DND-41 (cell line): ENCODE measurements around the gene CAD.

Experiments used
- ATAC-seq: fragments of 200-7000 bp; cut with Tn5 transposase; 3 replicates; pipeline ENCODE4 v1.9.1; 2021; ENCODE audit warnings: low read depth; ENCODE audit not compliant: insufficient read depth
- DNase-seq: peaks from one replicate; pipeline ENCODE4 v3.0.0-alpha.2; 2020
- H2AFZ ChIP-seq: 2 replicates; pipeline ENCODE4 v1.6.0; 2012; ENCODE audit warnings: low read depth, low read length
- H3K27ac ChIP-seq: 2 replicates; pipeline ENCODE4 v1.5.1; 2012; ENCODE audit warnings: low read length, inconsistent platforms
- H3K27me3 ChIP-seq: fragments of 200-600 bp; sonication (generic); 2 replicates; pipeline ENCODE4 v1.6.0; 2012; ENCODE audit warnings: low read length, mild to moderate bottlenecking, inconsistent platforms; ENCODE audit not compliant: insufficient read depth, poor library complexity
- H3K36me3 ChIP-seq: 2 replicates; pipeline ENCODE4 v1.5.1; 2012; ENCODE audit warnings: low read length, inconsistent platforms; ENCODE audit not compliant: insufficient read depth
- H3K4me1 ChIP-seq: 2 replicates; pipeline ENCODE4 v1.5.1; 2012; ENCODE audit warnings: mild to moderate bottlenecking, low read length; ENCODE audit not compliant: insufficient read depth
- H3K4me2 ChIP-seq: 2 replicates; pipeline ENCODE4 v1.6.0; 2012; ENCODE audit warnings: mild to moderate bottlenecking, moderate library complexity, low read length, inconsistent platforms; ENCODE audit not compliant: insufficient read depth
- H3K4me3 ChIP-seq, 2 experiments: fragments of 200-600 bp in 1 of 2; shearing (Covaris generic) in 1 of 2; 2 replicates each; pipeline ENCODE4 v1.5.1; 2012 to 2016; ENCODE audit warnings: inconsistent platforms in 2 of 2, low read length in 2 of 2, mild to moderate bottlenecking in 2 of 2, low read depth in 1 of 2, moderate library complexity in 1 of 2
- H3K79me2 ChIP-seq: 2 replicates; pipeline ENCODE4 v1.6.0; 2012; ENCODE audit warnings: low read length, inconsistent platforms; ENCODE audit not compliant: insufficient read depth
- H3K9ac ChIP-seq: 2 replicates; pipeline ENCODE4 v1.6.0; 2012; ENCODE audit warnings: low read depth, mild to moderate bottlenecking, inconsistent platforms, low read length, moderate library complexity
- H3K9me3 ChIP-seq: 2 replicates; pipeline ENCODE4 v1.5.1; 2012; ENCODE audit warnings: low read length, moderate library complexity, mild to moderate bottlenecking, inconsistent platforms; ENCODE audit not compliant: insufficient read depth, severe bottlenecking
- H4K20me1 ChIP-seq: 2 replicates; pipeline ENCODE4 v1.6.0; 2012; ENCODE audit warnings: low read length; ENCODE audit not compliant: insufficient read depth
- EZH2 ChIP-seq: IDR thresholded peaks from 3 replicates; pipeline ENCODE4 v1.6.1; 2012; ENCODE audit warnings: borderline replicate concordance, low read depth, mild to moderate bottlenecking, moderate library complexity, low read length, inconsistent platforms; ENCODE audit not compliant: severe bottlenecking
- TF ChIP-seq, protein P1 (sequence below): IDR thresholded peaks from 2 replicates; pipeline ENCODE4 v1.5.1; 2012; ENCODE audit warnings: borderline replicate concordance, low read length, moderate library complexity, mild to moderate bottlenecking; ENCODE audit not compliant: poor library complexity, severe bottlenecking; ENCODE audit errors: extremely low read depth

The CAD gene

GRCh38 chr2:27245626-27246025, 28.5 kb downstream of the CAD start:
- DNase-seq (no peak), ATAC-seq (no peak)
- no peak overlapping the region for H3K27ac ChIP-seq
- no peak overlapping the region for H3K4me2 ChIP-seq
- H3K36me3 ChIP-seq = peaks cover 44% of the 10 kb centered on the region
- H3K9ac ChIP-seq = no peak overlapping the region
- TF ChIP-seq, protein P1, sequence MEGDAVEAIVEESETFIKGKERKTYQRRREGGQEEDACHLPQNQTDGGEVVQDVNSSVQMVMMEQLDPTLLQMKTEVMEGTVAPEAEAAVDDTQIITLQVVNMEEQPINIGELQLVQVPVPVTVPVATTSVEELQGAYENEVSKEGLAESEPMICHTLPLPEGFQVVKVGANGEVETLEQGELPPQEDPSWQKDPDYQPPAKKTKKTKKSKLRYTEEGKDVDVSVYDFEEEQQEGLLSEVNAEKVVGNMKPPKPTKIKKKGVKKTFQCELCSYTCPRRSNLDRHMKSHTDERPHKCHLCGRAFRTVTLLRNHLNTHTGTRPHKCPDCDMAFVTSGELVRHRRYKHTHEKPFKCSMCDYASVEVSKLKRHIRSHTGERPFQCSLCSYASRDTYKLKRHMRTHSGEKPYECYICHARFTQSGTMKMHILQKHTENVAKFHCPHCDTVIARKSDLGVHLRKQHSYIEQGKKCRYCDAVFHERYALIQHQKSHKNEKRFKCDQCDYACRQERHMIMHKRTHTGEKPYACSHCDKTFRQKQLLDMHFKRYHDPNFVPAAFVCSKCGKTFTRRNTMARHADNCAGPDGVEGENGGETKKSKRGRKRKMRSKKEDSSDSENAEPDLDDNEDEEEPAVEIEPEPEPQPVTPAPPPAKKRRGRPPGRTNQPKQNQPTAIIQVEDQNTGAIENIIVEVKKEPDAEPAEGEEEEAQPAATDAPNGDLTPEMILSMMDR = no peak
- TF ChIP-seq EZH2 = no peak
- H3K4me3 ChIP-seq = no peak overlapping the region
- peaks cover 28% of the 10 kb centered on the region; the same call in 1 of the 2 replicates for H4K20me1 ChIP-seq
- H3K9me3 ChIP-seq = no peaks in the 10 kb centered on the region
- H3K79me2 ChIP-seq = no peaks in the 10 kb centered on the region
- H2AFZ ChIP-seq = no peak overlapping the region
- H3K4me1 ChIP-seq = no peaks in the 10 kb centered on the region
- H3K27me3 ChIP-seq = no peaks in the 10 kb centered on the region

GRCh38 chr2:27247893-27248292, 30.7 kb downstream of the CAD start:
- Histone ChIP-seq H3K36me3 (peaks cover 21% of the 10 kb centered on the region), H3K27me3 (no peaks in the 10 kb centered on the region), H3K4me3 (no peak overlapping the region), H3K4me2 (no peak overlapping the region), H2AFZ (no peak overlapping the region), H3K4me1 (no peaks in the 10 kb centered on the region), H3K79me2 (no peaks in the 10 kb centered on the region), H3K27ac (no peak overlapping the region), H3K9ac (no peak overlapping the region), H4K20me1 (peaks cover 7% of the 10 kb centered on the region; the same call in 1 of the 2 replicates), H3K9me3 (no peaks in the 10 kb centered on the region)
- DNase-seq = no peak
- ATAC-seq = no peak; the same call in 2 of the 3 replicates
- TF ChIP-seq EZH2 = no peak
- TF ChIP-seq, protein P1 = no peak

DNA sequence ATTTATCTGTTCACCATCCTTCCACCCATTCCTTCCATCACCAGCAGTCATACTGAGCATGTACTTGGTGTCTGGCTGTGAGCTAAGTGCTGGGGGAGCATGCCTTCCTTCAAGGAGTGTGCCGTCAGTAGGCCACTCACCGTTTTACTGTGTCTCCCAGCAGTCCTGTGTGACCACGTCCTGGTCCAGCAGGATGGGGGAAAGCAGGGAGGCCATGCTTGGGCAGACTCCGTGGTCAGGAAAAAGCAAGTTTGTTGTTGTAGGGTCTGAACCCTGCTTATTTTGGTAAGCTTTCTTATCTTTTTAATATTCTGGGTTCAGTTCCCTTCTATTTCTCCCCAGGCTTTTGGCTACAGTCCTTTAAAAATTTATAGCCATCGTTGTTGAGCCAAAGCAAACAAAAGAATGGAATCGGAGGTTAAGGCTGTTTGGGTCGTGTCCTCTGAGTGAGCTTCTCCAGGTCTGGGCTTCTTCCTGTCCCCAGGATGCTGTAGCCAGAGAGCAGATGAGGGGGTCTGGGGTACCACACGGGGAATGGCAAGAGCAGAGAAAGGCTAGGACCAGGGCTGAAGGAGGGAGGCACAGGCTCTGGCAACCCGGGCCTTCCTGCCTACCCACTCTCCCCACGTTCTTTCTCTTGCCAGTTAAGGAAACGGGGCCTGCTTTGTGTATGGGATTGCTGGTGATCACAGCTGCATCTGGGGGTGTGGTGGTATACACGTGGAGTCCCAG, 32.2 kb downstream of the CAD start:
- Histone ChIP-seq H3K4me3 (no peak overlapping the region), H3K9me3 (no peaks in the 10 kb centered on the region), H3K9ac (no peak overlapping the region), H3K27ac (no peak overlapping the region), H3K36me3 (peaks cover 7% of the 10 kb centered on the region), H3K79me2 (no peaks in the 10 kb centered on the region), H3K4me1 (no peaks in the 10 kb centered on the region), H2AFZ (no peak overlapping the region), H3K27me3 (peaks cover 4% of the 10 kb centered on the region), H4K20me1 (0 out of 2 replicates have a peak, but pooled peaks cover 1% of the 10 kb centered on the region), H3K4me2 (no peak overlapping the region)
- ATAC-seq (no peak), DNase-seq (no peak)
- TF ChIP-seq EZH2 = no peak
- TF ChIP-seq, protein P1 = no peak
